GM18517 (cell line): Measurements from ENCODE around the gene MRPS18A.
"Not testable (repeated sequence)": the region's sequence is repeated elsewhere in the genome, so short reads cannot be mapped to it uniquely, and the experiment has no call there.

Experiments
- ATAC-seq: cut with Tn5 transposase; IDR thresholded peaks from one replicate; pipeline ENCODE4 v1.9.1; 2021; ENCODE audit warnings: mild to moderate bottlenecking, moderate library complexity; ENCODE audit not compliant: unreplicated experiment

Gene MRPS18A

GRCh38 chr6:43639984-43640800, 47.4 kb downstream of the MRPS18A start:
- no peak for ATAC-seq

- ATAC-seq: no peak
Observed at GRCh38 chr6:43636308-43636659, 51.3 kb downstream of the MRPS18A start.

- peak; percentile 58 for ATAC-seq
Observed at GRCh38 chr6:43635387-43636307, 51.9 kb downstream of the MRPS18A start, which contains the start of gene MAD2L1BP. TSS of gene MAD2L1BP (plus strand) at chr6:43635840. CDS start at chr6:43635876, 36 bp downstream.

GRCh38 chr6:43634702-43635303, 52.8 kb downstream of the MRPS18A start:
- ATAC-seq: no peak

- ATAC-seq: not testable (repeated sequence)
Observed at GRCh38 chr6:43633002-43633401, 54.6 kb downstream of the MRPS18A start.

- no peak for ATAC-seq
Observed at GRCh38 chr6:43630980-43631619, 56.5 kb downstream of the MRPS18A start.

- peak; percentile 73 for ATAC-seq
Observed at GRCh38 chr6:43629505-43630300, 57.9 kb downstream of the MRPS18A start.

GRCh38 chr6:43629104-43629504, 58.5 kb downstream of the MRPS18A start, which contains the start of gene GTPBP2:
TSS of gene GTPBP2 (minus strand) at chr6:43629264. CDS start at chr6:43629162, 102 bp downstream.
- peak; percentile 71 for ATAC-seq

GRCh38 chr6:43628393-43629103, 59.0 kb downstream of the MRPS18A start:
- no peak for ATAC-seq

- no peak for ATAC-seq
Observed at GRCh38 chr6:43627008-43627825, 60.4 kb downstream of the MRPS18A start.

- ATAC-seq: no peak
Observed at GRCh38 chr6:43625393-43625992, 62.1 kb downstream of the MRPS18A start.

GRCh38 chr6:43624786-43625288, 62.8 kb downstream of the MRPS18A start:
- no peak for ATAC-seq

- no peak for ATAC-seq
Observed at GRCh38 chr6:43623880-43624785, 63.5 kb downstream of the MRPS18A start.

- no peak for ATAC-seq
Observed at GRCh38 chr6:43622541-43622940, 65.0 kb downstream of the MRPS18A start.

- no peak for ATAC-seq
Observed at GRCh38 chr6:43621836-43622180, 65.8 kb downstream of the MRPS18A start.
